Peyer's patch (tissue), 4 donors: Measurements from ENCODE around the gene SYNDIG1. TPM values are rescaled to one million over a fixed set of nuclear protein-coding genes. Genes with fewer than 3 reads are reported as not detected.

Experiments used
- DNase-seq, 3 donors: peaks; one replicate each; pipeline ENCODE4 v3.0.0-alpha.2; 2017 to 2019
- H3K27ac ChIP-seq, 4 donors: fragments of 200-600 bp; sonication (generic); one replicate each; pipeline ENCODE4 v1.5.1; 2016 to 2019
- H3K27me3 ChIP-seq, 2 donors: fragments of 200-600 bp; sonication (generic); one replicate each; pipeline ENCODE4 v1.5.1; 2019
- H3K36me3 ChIP-seq, 3 donors: fragments of 200-600 bp; sonication (generic); one replicate each; pipeline ENCODE4 v1.5.1; 2016 to 2019
- H3K4me1 ChIP-seq, 4 donors: fragments of 200-600 bp; sonication (generic); one replicate each; pipeline ENCODE4 v1.5.1; 2016 to 2019
- H3K4me3 ChIP-seq, 4 donors: fragments of 200-600 bp; sonication (generic); 1 replicate in 3 of 4; 2 replicates in 1 of 4; pipeline ENCODE4 v1.5.1; 2016 to 2019; ENCODE audit warnings: mild to moderate bottlenecking in 1 of 4
- H3K9me3 ChIP-seq, 4 donors: fragments of 200-600 bp; sonication (generic); one replicate each; pipeline ENCODE4 v1.5.1; 2016 to 2019; ENCODE audit warnings: mild to moderate bottlenecking in 1 of 4
- POLR2A ChIP-seq, 2 donors: fragments of 450-650 bp; IDR thresholded peaks; one replicate each; pipeline ENCODE4 v1.5.1; 2017; ENCODE audit warnings: antibody characterized with exemption in 2 of 2, mild to moderate bottlenecking in 2 of 2, moderate library complexity in 2 of 2
- total RNA-seq, 4 donors: library from RNA; depleted of rRNA; stranded (reverse); fragments of >200 nt; gene quantifications; one replicate each; pipeline ENCODE4 v1.1.0, GENCODE V29; 2016
- TF ChIP-seq, protein P1 (sequence below), 6 experiments: fragments of 450-650 bp in 4 of 6; fragments of 200-600 bp in 2 of 6; sonication (generic) in 1 of 6; IDR thresholded peaks; one replicate each; pipeline ENCODE4 v1.5.1; 2017 to 2019; ENCODE audit warnings: antibody characterized with exemption in 6 of 6, mild to moderate bottlenecking in 3 of 6, moderate library complexity in 1 of 6

The SYNDIG1 gene
- total RNA-seq, 4 donors from 2014 or later, result 0.76 to 1.7 TPM; not detected in 2

DNA sequence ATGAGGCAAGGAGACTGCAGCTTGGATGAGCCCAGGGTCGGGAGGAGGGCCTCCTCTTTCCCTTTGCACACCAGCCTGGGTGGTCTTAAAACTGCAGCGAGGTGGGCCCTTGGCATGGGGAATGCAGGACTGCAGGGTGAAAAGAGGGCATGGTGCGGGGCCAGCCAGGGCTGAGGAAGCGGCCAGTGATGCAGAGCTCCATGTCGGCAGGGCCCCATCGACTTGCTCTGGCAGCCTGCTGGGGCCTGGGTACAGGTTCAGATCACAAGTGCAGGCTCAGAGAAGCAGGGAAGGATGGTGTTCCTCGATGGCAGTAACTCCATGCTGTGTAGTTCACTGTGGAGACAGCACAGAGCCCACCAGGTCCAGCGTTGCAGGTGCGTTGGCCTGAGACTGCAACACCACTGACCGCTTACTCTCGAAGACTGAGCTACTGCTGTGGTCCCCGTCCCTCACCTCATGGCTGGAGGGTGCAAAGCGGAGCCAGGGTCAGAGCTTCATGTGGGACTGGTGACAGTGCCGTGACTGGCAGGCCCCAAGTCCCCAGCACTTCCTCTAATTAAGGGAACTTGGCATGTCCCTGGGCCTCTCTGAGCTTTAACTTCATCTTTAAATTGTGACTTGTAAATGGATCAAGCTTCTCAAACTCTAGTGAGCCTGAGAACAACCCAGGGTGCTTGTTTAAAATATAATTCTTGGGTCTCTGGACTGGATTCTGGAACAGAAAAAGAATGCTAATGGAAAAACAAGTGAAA lies 223.2 kb downstream of the SYNDIG1 start:
- DNase-seq, result peak in 2 of 3 donors; percentile 24 to 28
- TF ChIP-seq, protein P1, sequence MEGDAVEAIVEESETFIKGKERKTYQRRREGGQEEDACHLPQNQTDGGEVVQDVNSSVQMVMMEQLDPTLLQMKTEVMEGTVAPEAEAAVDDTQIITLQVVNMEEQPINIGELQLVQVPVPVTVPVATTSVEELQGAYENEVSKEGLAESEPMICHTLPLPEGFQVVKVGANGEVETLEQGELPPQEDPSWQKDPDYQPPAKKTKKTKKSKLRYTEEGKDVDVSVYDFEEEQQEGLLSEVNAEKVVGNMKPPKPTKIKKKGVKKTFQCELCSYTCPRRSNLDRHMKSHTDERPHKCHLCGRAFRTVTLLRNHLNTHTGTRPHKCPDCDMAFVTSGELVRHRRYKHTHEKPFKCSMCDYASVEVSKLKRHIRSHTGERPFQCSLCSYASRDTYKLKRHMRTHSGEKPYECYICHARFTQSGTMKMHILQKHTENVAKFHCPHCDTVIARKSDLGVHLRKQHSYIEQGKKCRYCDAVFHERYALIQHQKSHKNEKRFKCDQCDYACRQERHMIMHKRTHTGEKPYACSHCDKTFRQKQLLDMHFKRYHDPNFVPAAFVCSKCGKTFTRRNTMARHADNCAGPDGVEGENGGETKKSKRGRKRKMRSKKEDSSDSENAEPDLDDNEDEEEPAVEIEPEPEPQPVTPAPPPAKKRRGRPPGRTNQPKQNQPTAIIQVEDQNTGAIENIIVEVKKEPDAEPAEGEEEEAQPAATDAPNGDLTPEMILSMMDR (IDR thresholded peaks at IDR 0.05), result no peak
- no peak for TF ChIP-seq POLR2A (IDR thresholded peaks at IDR 0.05)
- no peak overlapping the region for H3K27ac ChIP-seq

DNA sequence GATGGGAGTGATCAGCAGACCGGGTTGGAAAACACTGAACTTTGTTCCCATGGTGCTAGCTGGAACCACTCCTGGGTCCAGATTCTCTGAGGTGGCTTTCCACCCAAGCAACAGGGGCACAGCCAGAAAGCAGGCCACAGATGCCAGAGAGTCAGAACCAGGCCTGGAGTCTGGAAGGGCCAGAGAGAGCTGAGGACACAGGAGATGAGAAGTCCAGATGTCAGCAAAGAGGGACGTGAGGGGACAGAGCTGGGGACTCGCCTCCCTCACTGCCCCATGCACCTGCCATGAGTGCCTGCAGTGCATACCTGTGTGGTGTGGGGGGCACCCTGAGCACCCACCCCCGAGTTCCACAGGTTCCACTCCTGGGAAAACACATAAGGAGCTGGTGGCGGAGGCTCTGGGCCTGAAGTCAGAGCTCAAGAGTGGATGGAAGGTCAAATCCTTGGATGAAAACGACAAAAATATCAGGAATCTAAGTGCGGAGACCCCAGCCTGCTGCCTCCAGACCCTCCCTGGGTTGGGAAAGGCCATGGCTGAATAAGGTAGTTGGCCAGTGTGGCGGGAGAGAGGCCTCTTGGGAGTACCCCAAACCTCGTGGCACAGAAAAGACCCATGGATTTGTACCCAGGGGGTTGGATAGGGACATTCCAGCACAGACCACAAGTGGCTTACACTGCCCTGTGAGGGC lies 224.2 kb downstream of the SYNDIG1 start:
- DNase-seq, result peak; percentile 11 to 30 (median 25)

More for the DNA sequence above, 223.2 kb downstream of the SYNDIG1 start:
- Histone ChIP-seq H3K4me3 (no peak overlapping the region), H3K9me3 (no peaks in the 10 kb centered on the region), H3K4me1 (no peaks in the 10 kb centered on the region), H3K36me3 (no peaks in the 10 kb centered on the region), H3K27me3 (no peaks in the 10 kb centered on the region)

DNA sequence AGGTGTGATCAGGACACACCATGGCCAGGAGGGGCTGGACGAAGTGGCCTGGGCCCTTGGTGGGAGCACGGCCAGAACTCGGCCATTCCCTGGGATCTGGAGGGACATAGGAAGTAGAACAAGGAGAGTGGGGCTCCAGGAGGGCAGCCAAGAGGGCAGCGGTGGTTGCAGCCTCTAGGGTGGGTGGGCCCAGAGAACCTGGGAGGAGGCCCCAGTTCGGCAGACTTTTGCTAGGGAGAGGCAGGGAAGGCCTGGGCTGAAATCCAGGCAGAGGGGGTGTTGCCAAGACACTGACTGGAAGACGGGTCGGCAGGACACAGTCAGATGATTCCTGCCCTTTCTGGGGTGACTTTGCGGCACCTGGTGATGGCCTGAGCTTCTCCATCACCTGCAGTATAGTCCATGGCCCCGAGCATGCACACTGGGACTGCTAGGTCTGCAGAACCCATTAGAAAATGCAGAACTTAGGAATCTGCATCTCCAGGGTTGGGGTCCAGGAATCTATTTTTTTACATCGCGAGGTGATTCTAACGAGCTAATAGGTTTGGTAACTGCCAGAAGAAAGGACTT lies 224.8 kb downstream of the SYNDIG1 start:
- peak; percentile 3 to 37 (median 28) for DNase-seq
- H3K4me3 ChIP-seq, result no peak overlapping the region
- H3K9me3 ChIP-seq, result no peaks in the 10 kb centered on the region
- H3K27ac ChIP-seq, result no peak overlapping the region
- no peak for TF ChIP-seq POLR2A (IDR thresholded peaks at IDR 0.05)
- TF ChIP-seq, protein P1 (IDR thresholded peaks at IDR 0.05), result no peak
- H3K27me3 ChIP-seq, result no peaks in the 10 kb centered on the region
- no peaks in the 10 kb centered on the region for H3K4me1 ChIP-seq
- H3K36me3 ChIP-seq, result no peaks in the 10 kb centered on the region

More for the DNA sequence above, 224.2 kb downstream of the SYNDIG1 start:
- Histone ChIP-seq H3K27ac (no peak overlapping the region), H3K36me3 (no peaks in the 10 kb centered on the region), H3K9me3 (no peaks in the 10 kb centered on the region), H3K27me3 (no peaks in the 10 kb centered on the region), H3K4me1 (no peaks in the 10 kb centered on the region), H3K4me3 (no peak overlapping the region)
- TF ChIP-seq POLR2A (IDR thresholded peaks at IDR 0.05), result no peak

DNA sequence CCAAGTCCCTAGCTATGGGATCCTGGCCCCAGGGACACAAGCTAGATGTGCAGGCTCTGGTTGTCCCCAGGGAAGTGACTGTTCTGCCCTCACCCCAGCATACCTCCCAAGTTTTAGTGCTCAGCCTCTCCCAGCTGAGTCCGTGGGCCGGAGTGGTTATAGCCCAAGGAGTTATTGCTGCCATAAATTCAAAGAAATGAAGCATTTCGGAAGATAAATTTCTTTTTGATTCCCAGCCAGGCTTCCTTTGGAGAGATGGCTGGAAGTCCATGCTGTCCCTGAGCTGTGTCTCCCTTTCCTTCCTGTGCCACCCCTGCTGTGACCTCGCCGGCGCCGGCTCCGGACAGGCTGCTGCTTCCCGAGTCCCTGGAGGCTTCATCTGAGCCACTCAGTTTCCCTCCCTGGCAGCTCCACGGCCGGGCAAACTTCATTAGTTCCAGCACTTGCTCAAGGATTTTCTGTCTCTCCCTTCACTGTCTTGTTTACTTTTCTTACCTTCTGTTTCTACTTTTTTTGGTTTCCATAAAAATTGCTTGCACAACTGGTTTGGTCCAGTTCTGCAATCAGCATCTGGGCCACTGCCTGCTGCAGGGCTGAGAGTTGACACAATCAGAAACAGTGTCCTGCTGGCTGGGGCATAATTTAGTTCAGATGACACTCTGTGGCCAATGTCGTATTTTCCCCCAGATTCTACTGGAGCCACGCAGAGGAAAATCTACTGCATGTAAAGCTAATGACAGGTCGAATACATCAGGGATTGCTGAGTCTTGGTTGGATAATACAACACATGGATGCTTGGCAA lies 225.5 kb downstream of the SYNDIG1 start:
- no peaks in the 10 kb centered on the region for H3K9me3 ChIP-seq
- no peak for TF ChIP-seq POLR2A (IDR thresholded peaks at IDR 0.05)
- TF ChIP-seq, protein P1 (IDR thresholded peaks at IDR 0.05), result no peak
- no peak overlapping the region for H3K27ac ChIP-seq
- H3K4me3 ChIP-seq, result no peak overlapping the region
- no peaks in the 10 kb centered on the region for H3K4me1 ChIP-seq
- H3K27me3 ChIP-seq, result no peaks in the 10 kb centered on the region
- H3K36me3 ChIP-seq, result no peaks in the 10 kb centered on the region
- DNase-seq, result peak; percentile 3 to 30 (median 23)

DNA sequence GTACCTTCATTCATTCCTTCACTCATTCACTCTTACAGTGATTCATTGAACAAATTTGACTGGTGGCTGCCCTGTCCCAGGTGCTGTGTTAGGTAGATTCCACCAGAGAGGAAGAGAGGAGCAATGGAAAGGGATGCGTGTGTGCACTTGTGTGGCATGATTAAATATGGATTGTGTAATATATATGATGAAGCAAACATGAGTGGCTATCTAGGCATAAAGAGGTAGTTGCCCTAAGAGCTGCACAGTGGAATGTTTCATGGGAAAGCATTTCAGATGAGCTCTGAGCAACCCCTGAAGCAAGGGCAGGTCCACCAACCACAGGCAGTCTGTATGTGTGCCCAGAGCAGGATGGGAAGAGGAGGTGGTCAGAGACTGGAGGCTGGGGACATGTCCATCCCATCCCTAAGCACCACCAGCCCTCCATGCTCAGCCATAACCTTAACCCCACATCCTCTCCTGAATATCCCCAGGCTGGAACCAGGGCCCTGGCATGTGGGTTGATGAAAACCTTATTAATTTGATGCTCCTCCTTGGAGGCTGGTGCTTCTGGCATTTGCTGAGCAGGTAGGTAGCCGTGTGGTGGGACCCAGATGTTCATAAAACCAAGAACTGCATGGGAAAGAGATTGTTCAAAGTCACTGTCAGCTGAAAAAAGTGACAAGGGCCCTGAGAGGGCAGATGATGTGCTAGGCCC lies 226.2 kb downstream of the SYNDIG1 start:
- no peak for TF ChIP-seq POLR2A (IDR thresholded peaks at IDR 0.05)
- TF ChIP-seq, protein P1 (IDR thresholded peaks at IDR 0.05), result no peak
- no peak overlapping the region for H3K27ac ChIP-seq
- no peaks in the 10 kb centered on the region for H3K4me1 ChIP-seq
- peak in 1 of 3 donors; percentile 6 for DNase-seq
- H3K36me3 ChIP-seq, result no peaks in the 10 kb centered on the region
- H3K4me3 ChIP-seq, result no peak overlapping the region
- H3K9me3 ChIP-seq, result no peaks in the 10 kb centered on the region
- no peaks in the 10 kb centered on the region for H3K27me3 ChIP-seq
